Muscle of leg (tissue), 11 donors: Measurements from ENCODE around the gene DPP7. TPM values are rescaled to one million over a fixed set of nuclear protein-coding genes. Genes with fewer than 3 reads are reported as not detected.
"Not testable (repeated sequence)": the region's sequence is repeated elsewhere in the genome, so short reads cannot be mapped to it uniquely, and the experiment has no call there.

Source experiments
- DNase-seq: peaks from one replicate; pipeline ENCODE4 v3.0.0; 2013
- H3K27ac ChIP-seq: one replicate; pipeline ENCODE4 v1.5.1; 2013; ENCODE audit warnings: mild to moderate bottlenecking, low read length, control low read depth
- H3K27me3 ChIP-seq: one replicate; pipeline ENCODE4 v1.6.1; 2013; ENCODE audit warnings: low read length; ENCODE audit not compliant: control insufficient read depth, insufficient read depth
- H3K36me3 ChIP-seq: one replicate; pipeline ENCODE4 v1.6.1; 2013; ENCODE audit warnings: low read length; ENCODE audit not compliant: control insufficient read depth, insufficient read depth
- H3K4me1 ChIP-seq: one replicate; pipeline ENCODE4 v1.6.1; 2013; ENCODE audit warnings: low read length; ENCODE audit not compliant: control insufficient read depth, insufficient read depth
- H3K4me3 ChIP-seq: one replicate; pipeline ENCODE4 v1.5.1; 2013; ENCODE audit warnings: low read length, control low read depth
- H3K9me3 ChIP-seq: replicated peaks from 2 replicates; pipeline ENCODE4 v1.6.1; 2013; ENCODE audit warnings: low read depth, low read length; ENCODE audit not compliant: control insufficient read depth
- WGBS: methylation state at CpG from one replicate; pipeline ENCODE4 v1.1.5; 2013; ENCODE audit warnings: missing lambda C conversion rate; ENCODE audit not compliant: insufficient coverage; 5-methylcytosine and 5-hydroxymethylcytosine counted together
- polyA plus RNA-seq, 8 donors: library from polyadenylated mRNA; unstranded; fragments of 120-200 nt; gene quantifications; one replicate each; pipeline versions ENCODE4 v1.2.1 to v1.2.3, GENCODE V29; 2013; ENCODE audit warnings: inconsistent platforms in 1 of 8, low replicate concordance in 1 of 8; ENCODE audit not compliant: insufficient read length in 8 of 8, insufficient read depth in 1 of 8
- total RNA-seq: library from RNA; stranded (reverse); fragments of 120-200 nt; gene quantifications from one replicate; pipeline ENCODE4 v1.2.4, GENCODE V29; 2013

DPP7 gene
- total and polyA plus RNA-seq, 9 donors, result 23.9 to 43.9 (median 30.7) TPM

DNA sequence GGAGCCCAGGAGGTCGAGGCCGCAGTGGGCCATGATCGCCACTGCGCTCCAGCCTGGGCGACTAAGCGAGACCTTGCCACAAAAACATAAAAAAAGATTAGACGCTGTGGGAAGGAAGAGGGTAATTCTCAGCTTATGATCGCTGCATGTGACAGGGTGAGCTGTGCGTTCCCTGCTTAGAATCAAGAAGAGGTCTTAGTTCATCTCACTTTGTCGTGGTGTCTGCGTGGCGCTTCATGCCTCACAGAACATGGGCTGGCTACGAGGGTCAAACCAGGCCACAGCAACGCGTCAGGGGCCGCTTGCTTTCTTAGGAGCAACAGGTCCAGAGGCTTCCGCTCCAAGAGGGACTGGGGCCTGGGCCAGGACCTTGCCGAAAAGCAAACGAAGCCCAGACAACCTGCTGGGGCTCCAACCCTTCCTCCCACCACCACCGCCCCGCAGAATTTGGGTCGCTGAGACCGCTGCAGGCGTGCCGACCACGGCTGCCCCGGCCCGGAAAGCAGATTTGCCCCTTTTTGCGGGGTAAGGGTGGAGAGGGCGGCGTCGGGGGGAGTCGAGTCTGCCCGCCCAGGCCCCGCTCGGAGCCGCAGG is 14.4 kb upstream of the DPP7 start:
- Histone ChIP-seq H3K27me3 (peaks cover 15% of the 10 kb centered on the region), H3K36me3 (no peaks in the 10 kb centered on the region), H3K4me1 (peaks cover 24% of the 10 kb centered on the region), H3K27ac (no peak overlapping the region), H3K9me3 (peaks cover 7% of the 10 kb centered on the region), H3K4me3 (peak overlapping the region; percentile 76)
- DNase-seq, result no peak
- 24% methylated on average over 32 of the region's 37 CpGs for WGBS

DNA sequence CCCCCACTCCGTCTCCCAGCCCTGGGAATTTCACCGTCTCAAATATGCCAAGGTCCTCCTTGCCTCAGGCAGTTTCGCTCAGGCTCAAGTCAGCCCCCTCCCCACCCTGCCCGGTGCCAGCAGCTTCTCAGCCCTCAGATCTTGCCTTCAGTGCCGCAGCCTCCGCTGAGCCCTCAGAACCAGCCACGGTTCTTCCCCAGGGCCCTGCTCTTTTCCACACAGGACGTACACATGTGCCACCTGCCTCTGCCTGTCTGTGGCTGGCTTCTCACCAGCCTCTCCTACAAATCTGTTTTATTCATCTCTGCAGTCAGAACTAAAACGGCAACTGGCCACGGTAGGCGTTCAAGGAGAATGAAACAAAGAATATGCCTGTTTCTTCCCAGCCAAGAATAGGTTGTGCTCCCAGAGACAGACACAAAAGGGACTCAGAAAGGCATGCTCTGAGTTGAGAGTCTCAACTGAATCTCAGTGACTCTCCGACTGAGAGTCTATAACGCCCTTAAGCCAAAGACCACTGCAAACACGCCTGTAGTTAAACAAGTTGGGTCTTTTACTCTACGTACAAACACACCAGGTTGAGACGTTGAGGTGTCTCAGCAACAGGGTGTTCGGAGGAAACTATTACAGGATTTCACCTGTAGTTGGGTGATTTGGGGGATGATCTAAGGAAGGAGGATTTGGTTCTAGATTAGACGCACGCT is 13.8 kb upstream of the DPP7 start:
- H3K4me1 ChIP-seq, result peaks cover 24% of the 10 kb centered on the region
- no peaks in the 10 kb centered on the region for H3K36me3 ChIP-seq
- DNase-seq, result no peak
- peak overlapping the region; percentile 76 for H3K4me3 ChIP-seq
- H3K27ac ChIP-seq, result peak overlapping the region; percentile 13
- peaks cover 7% of the 10 kb centered on the region for H3K9me3 ChIP-seq
- 80% methylated on average over 18 of the region's 19 CpGs for WGBS
- peaks cover 14% of the 10 kb centered on the region for H3K27me3 ChIP-seq

DNA sequence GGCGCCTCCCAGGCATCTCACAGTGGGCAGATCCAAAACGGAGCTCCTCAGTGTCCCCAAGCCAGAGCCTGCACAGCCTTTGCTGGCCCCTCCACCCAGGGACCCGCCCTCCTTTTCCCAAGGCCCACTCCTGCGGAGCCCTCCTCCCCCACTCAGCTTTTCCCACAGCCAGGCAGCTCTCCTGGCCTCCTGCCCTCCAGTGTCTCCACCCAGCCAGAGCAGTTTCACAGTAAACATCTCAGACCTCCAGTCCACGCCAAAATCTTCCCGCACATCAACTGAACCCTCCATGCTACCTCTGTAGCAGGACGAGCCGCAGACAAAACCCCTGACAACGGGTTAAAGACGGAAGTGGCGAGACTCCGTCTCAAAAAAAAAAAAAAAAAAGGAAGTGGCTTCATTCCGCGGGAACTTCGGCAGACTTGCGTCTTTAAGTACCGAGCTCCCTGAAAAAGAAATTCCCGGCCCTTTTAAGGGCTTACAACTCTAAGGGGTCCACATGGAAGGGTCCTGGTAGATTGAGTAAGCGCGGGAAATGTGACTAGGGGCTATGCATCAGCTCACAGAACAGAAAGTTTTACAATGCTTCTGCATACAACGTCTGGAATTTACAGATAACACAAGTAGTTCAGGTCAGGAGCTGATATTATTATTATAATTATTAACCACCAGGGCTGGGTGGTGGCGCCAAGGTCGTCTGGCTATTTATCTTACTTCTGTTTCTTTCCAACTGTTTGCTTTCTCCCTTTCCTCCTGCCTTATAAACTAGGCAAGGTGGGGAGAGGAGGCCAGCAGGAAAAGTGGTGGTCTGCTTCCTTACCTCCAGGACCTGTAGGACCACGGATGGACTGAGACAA is 13.0 kb upstream of the DPP7 start:
- no peak overlapping the region for H3K27ac ChIP-seq
- WGBS, result 56% methylated on average over 18 of the region's 24 CpGs
- no peaks in the 10 kb centered on the region for H3K36me3 ChIP-seq

DNA sequence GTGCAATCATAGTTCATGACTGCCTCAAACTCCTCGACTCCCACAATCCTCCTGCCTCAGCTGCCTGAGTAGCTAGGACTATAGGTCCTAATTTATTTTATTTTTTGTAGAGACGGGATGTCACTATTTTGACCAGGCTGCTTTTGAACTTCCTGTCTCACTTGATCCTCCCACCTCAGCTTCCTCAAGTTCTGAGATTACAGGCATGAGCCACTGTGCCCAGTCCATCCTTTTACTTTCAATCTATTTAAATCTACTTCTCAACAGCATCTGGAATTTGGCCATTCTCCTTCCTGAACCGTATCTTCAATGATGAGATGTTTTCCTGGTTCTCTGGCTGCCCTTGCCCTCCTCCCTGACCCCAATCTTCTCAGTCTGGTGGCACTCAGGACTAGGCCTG is 12.3 kb upstream of the DPP7 start:
- H3K27me3 ChIP-seq, result peaks cover 10% of the 10 kb centered on the region
- H3K36me3 ChIP-seq, result no peaks in the 10 kb centered on the region
- no peak overlapping the region for H3K27ac ChIP-seq
- H3K9me3 ChIP-seq, result peaks cover 7% of the 10 kb centered on the region
- peaks cover 24% of the 10 kb centered on the region for H3K4me1 ChIP-seq
- 18% methylated on average over 1 of the region's 3 CpGs for WGBS
- no peak overlapping the region for H3K4me3 ChIP-seq
- DNase-seq, result no peak

More for the DNA sequence above, 13.0 kb upstream of the DPP7 start:
- peaks cover 24% of the 10 kb centered on the region for H3K4me1 ChIP-seq
- no peak overlapping the region for H3K4me3 ChIP-seq
- H3K9me3 ChIP-seq, result peaks cover 7% of the 10 kb centered on the region
- no peak for DNase-seq
- H3K27me3 ChIP-seq, result peaks cover 10% of the 10 kb centered on the region

DNA sequence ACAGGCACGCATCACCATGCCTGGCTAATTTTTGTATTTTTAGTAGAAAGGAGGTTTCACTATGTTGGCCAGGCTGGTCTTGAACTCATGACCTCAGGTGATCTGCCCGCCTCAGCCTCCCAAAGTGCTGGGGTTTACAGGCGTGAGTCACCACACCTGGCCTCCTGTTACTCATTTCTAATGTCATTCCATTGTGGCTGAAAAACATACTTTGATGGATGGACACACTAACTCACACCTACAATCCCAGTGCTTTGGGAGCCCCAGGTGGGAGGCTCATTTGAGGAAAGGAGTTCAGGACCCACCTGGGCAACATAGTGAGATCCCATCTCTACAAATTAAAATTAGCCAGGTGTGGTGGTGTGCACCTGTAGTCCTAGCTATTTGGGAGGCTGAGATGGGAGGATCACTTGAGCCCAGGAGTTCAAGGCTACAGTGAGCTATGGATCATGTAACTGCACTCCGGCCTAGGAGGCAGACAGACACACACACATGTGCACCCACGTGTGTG is 9.5 kb upstream of the DPP7 start:
- H3K4me1 ChIP-seq, result peaks cover 19% of the 10 kb centered on the region
- H3K36me3 ChIP-seq, H3K4me3 ChIP-seq, DNase-seq, H3K27me3 ChIP-seq, H3K27ac ChIP-seq, H3K9me3 ChIP-seq: not testable (repeated sequence)
- 80% methylated on average over 2 of the region's 5 CpGs for WGBS

DNA sequence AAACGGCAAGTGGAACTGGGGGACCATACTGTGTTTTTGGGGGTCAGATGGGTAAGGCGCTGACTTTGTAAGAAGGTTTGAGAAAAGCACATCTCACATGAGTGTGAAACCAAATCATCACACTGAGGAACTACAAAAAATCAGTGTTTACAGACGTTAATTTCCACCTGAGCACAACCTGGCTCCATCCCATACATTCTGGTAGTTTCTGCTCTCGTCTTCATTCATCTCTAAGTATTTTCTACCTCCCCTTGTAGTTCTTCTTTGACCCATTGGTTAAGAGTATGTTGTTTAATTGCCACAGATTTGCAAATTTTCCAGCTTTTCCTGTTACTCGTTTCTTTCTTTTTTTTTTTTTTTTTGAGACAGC is 8.9 kb upstream of the DPP7 start:
- Histone ChIP-seq H3K36me3 (no peaks in the 10 kb centered on the region), H3K27me3 (no peaks in the 10 kb centered on the region), H3K4me3 (no peak overlapping the region), H3K27ac (no peak overlapping the region), H3K9me3 (no peaks in the 10 kb centered on the region), H3K4me1 (peaks cover 14% of the 10 kb centered on the region)
- no peak for DNase-seq
- 100% methylated on average over 1 of the region's 5 CpGs for WGBS

DNA sequence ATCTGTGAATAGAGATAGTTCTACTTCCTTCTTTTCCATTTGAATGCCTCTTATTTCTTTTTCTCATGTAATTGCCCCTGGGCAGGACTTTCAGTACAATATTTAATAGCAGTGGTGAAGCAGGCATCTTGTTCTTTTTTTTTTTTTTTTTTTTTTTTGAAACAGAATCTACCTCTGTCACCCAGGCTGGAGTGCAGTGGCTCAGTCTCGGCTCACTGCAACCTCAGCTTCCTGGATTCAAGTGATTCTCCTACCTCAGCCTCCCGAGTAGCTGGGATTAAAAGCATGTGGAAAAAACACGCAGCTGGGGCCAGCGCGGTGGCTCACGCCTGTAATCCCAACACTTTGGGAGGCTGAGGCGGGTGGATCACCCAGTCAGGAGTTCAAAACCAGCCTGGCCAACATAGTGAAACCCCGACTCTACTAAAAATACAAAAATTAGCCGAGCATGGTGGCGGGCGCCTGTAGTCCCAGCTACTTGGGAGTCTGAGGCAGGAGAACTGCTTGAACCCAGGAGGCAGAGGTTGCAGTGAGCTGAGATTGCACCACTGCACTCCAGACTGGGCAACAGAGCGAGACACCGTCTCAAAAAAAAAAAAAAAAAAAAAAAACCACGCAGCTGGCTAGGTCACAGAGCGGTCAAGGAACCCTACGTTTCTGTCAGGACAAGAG is 8.4 kb upstream of the DPP7 start:
- 74% methylated on average over 9 of the region's 16 CpGs for WGBS

DNA sequence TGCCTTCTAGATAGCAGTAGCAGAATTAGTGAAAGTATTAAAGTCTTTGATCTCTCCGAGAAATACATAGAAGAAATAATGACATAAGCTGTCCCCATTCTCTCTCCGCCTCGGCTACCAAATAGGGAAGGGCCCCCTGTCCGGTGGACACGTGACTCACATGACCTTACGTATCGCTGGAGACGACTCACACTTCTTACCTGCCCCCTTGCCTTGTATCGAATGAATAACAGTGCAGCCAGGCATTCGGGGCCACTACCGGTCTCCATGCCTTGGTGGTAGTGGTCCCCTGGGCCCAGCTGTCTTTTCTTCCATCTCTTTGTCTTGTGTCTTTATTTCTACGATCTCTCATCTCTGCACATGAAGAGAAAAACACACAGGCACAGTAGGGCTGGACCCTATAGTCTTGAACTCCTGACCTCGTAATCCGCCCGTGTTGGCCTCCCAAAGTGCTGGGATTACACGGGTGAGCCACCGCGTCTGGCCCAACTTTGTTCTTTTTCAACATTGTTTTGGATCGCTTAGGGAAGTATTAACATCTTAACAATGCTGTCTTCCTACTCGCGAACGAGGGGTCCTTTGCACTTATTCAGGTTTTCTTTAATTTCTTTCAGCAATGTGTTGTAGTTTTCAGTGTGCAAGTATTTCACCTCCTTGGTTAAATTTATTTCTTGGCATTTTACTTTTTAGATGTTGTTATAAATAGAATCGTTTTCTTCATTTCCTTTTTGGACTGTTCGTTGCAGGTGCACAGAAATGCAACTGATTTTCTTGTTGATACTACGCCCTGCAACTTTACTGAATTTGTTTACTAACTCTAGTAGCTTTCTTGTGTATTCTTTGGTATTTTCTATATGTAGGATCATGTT is 7.6 kb upstream of the DPP7 start:
- H3K27ac ChIP-seq, H3K9me3 ChIP-seq, H3K4me1 ChIP-seq, H3K36me3 ChIP-seq, DNase-seq, H3K27me3 ChIP-seq, H3K4me3 ChIP-seq: not testable (repeated sequence)
- 53% methylated on average over 3 of the region's 25 CpGs for WGBS

More for the DNA sequence above, 8.4 kb upstream of the DPP7 start:
- not testable (repeated sequence) for H3K27ac ChIP-seq, H3K27me3 ChIP-seq, H3K4me3 ChIP-seq, DNase-seq, H3K9me3 ChIP-seq, H3K4me1 ChIP-seq, H3K36me3 ChIP-seq

DNA sequence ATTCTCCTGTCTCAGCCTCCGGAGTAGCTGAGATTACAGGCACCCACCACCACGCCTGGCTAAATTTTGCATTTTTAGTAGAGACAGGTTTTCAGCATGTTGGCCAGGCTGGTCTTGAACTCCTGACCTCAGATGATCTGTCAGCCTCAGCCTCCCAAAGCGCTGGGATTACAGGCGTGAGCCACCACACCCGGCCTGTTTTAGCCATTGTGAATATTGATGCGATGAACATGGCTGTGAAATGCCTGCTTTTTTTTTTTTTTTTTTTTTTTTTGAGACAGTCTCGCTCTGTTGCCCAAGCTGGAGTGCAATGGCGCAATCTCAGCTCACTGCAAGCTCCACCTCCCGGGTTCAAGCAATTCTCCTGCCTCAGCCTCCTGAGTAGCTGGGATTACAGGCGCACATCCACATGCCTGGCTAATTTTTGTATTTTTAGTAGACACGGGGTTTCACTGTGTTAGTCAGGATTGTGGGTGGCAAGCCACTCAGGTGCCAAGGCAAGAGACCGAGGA is 3.6 kb upstream of the DPP7 start:
- not testable (repeated sequence) for H3K9me3 ChIP-seq, DNase-seq, H3K4me3 ChIP-seq, H3K36me3 ChIP-seq, H3K27ac ChIP-seq
- Histone ChIP-seq H3K27me3 (peaks cover 16% of the 10 kb centered on the region), H3K4me1 (peaks cover 14% of the 10 kb centered on the region)
- 90% methylated on average over 4 of the region's 12 CpGs for WGBS
